Suppressor macrophage treated with lipopolysaccharide for 4 hours (primary cell): Measurements from ENCODE around the gene PTPRN2.
"Not testable (repeated sequence)": the region's sequence is repeated elsewhere in the genome, so short reads cannot be mapped to it uniquely, and the experiment has no call there.

Experiments
- DNase-seq: peaks from one replicate; pipeline ENCODE4 v3.0.0-alpha.2; 2020

Gene PTPRN2

GRCh38 chr7:157745721-157746709 is 841.6 kb downstream of the PTPRN2 start:
- DNase-seq = no peak

- DNase-seq = no peak
Observed at GRCh38 chr7:157744786-157745601, 842.6 kb downstream of the PTPRN2 start.

- no peak for DNase-seq
Observed at GRCh38 chr7:157743781-157744525, 843.7 kb downstream of the PTPRN2 start.

- no peak for DNase-seq
Observed at GRCh38 chr7:157740251-157740798, 847.3 kb downstream of the PTPRN2 start.

GRCh38 chr7:157739650-157740049 is 848.0 kb downstream of the PTPRN2 start:
- no peak for DNase-seq

- DNase-seq = no peak
Observed at GRCh38 chr7:157739031-157739430, 848.6 kb downstream of the PTPRN2 start.

- DNase-seq = no peak
Observed at GRCh38 chr7:157738066-157738460, 849.6 kb downstream of the PTPRN2 start.

GRCh38 chr7:157737151-157738065 is 850.2 kb downstream of the PTPRN2 start:
- no peak for DNase-seq

- DNase-seq = no peak
Observed at GRCh38 chr7:157736341-157736740, 851.3 kb downstream of the PTPRN2 start.

- DNase-seq = no peak
Observed at GRCh38 chr7:157735826-157736225, 851.8 kb downstream of the PTPRN2 start.

- DNase-seq = no peak
Observed at GRCh38 chr7:157734676-157735640, 852.7 kb downstream of the PTPRN2 start.

GRCh38 chr7:157733760-157734395 is 853.7 kb downstream of the PTPRN2 start:
- DNase-seq = not testable (repeated sequence)

GRCh38 chr7:157731126-157731525 is 856.5 kb downstream of the PTPRN2 start:
- no peak for DNase-seq

GRCh38 chr7:157730614-157731013 is 857.0 kb downstream of the PTPRN2 start:
- no peak for DNase-seq

- no peak for DNase-seq
Observed at GRCh38 chr7:157729566-157729965, 858.1 kb downstream of the PTPRN2 start.

GRCh38 chr7:157727964-157728615 is 859.5 kb downstream of the PTPRN2 start:
- DNase-seq = no peak

GRCh38 chr7:157726764-157727163 is 860.9 kb downstream of the PTPRN2 start:
- no peak for DNase-seq

- DNase-seq = not testable (repeated sequence)
Observed at GRCh38 chr7:157725312-157725711, 862.3 kb downstream of the PTPRN2 start.

- no peak for DNase-seq
Observed at GRCh38 chr7:157723205-157723604, 864.4 kb downstream of the PTPRN2 start.
